ENCODE results near the gene NUAK2.

NUAK2 gene

GRCh38 chr1:205359771-205360565 lies 38.4 kb upstream of the NUAK2 start:
- no peak overlapping the region for H3K4me3 ChIP-seq (ENCODE audit: low read length)
- DNase-seq (ENCODE audit: low read depth) = no peak
- no peak for TF ChIP-seq CTCF (conservative IDR thresholded peaks at IDR 0.05; ENCODE audit: low read depth, low read length)

- DNase-seq (ENCODE audit: low read depth) = no peak
- no peak overlapping the region for H3K4me3 ChIP-seq (ENCODE audit: low read length)
- no peak for TF ChIP-seq CTCF (conservative IDR thresholded peaks at IDR 0.05; ENCODE audit: low read depth, low read length)
Measured at GRCh38 chr1:205358579-205358978, 37.0 kb upstream of the NUAK2 start.

- TF ChIP-seq CTCF (conservative IDR thresholded peaks at IDR 0.05; ENCODE audit: low read depth, low read length) = no peak
- no peak overlapping the region for H3K4me3 ChIP-seq (ENCODE audit: low read length)
- no peak for DNase-seq (ENCODE audit: low read depth)
Measured at GRCh38 chr1:205357567-205357966, 36.0 kb upstream of the NUAK2 start.

GRCh38 chr1:205356440-205357139 lies 35.0 kb upstream of the NUAK2 start, which contains the start of gene KLHDC8A:
KLHDC8A (minus strand) TSS chr1:205356922; CDS start chr1:205343604, 13,318 bp downstream.
- no peak within 1 kb of the TSS for H3K4me3 ChIP-seq (ENCODE audit: low read length)
- TF ChIP-seq CTCF (conservative IDR thresholded peaks at IDR 0.05; ENCODE audit: low read depth, low read length) = no peak
- DNase-seq (ENCODE audit: low read depth) = no peak

- no peak for DNase-seq (ENCODE audit: low read depth)
- no peak for TF ChIP-seq CTCF (conservative IDR thresholded peaks at IDR 0.05; ENCODE audit: low read depth, low read length)
- no peak overlapping the region for H3K4me3 ChIP-seq (ENCODE audit: low read length)
Measured at GRCh38 chr1:205355075-205355453, 33.5 kb upstream of the NUAK2 start.

GRCh38 chr1:205354259-205355074 lies 32.9 kb upstream of the NUAK2 start:
- no peak overlapping the region for H3K4me3 ChIP-seq (ENCODE audit: low read length)
- no peak for DNase-seq (ENCODE audit: low read depth)
- peak; percentile 87 for TF ChIP-seq CTCF (conservative IDR thresholded peaks at IDR 0.05; ENCODE audit: low read depth, low read length)
